ENCODE results near the gene STX12.
"Not testable (repeated sequence)": the region's sequence is repeated elsewhere in the genome, so short reads cannot be mapped to it uniquely, and the experiment has no call there.

STX12 gene

DNA sequence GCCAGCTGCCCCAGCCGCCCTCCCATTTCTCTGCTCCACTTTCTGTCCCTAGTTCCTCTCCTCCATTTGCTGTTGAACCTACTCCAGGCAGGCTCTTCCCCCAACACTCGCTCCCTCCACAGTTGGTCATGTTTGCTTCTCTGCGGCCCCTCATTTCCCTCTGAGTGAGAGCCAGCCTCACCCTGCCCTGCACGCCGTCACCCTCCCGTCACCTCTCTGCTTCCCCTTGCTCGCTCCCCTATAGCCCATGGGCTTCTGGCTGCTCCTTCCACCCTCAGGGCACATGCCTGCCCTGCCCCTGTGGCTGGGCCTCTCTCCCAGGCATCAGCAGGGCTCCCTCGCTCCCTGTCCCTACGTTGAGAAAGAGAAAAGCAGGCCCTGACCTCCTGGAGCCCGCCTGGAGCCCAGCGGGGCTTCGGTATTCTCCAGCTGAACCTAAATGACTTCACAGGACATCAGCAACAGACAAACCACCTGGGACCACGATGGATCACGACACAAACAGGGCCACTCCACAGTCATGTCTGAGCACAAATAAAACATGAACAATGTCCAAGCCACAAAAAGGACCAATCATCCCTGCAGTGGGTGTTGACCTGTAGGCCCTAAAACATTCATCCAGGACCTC lies 86.0 kb downstream of the STX12 start:
- H3K27me3 Mint-ChIP-seq: peaks cover 4% of the 10 kb centered on the region
- CTCF ChIA-PET: interaction anchor here (0.7 to 2.3 kb wide), 5 partner anchors 17 to 350 kb away, joined by 3 to 7 read pairs (median 5); no protein-coding TSS in a partner anchor
- no peak overlapping the region for H3K27ac Mint-ChIP-seq

DNA sequence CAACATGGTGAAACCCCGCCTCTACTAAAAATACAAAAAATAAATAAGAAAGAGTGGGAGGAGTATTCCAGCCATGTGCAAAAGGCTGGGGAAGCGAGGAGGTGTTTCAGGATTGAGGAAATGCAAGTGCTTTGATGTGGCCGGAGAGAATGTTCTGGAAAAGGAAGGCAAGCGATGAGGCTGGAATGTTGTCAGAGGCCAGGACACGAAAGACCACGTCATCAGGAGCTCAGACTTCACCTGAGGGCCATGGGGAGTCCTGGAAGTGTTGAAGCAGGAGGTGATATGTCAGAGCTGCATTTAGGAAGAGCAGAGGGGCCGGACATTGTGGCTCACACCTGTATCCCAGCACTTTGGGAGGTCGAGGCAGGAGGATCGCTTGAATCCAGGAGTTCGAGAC lies 88.4 kb downstream of the STX12 start:
- H3K27ac Mint-ChIP-seq: no peak overlapping the region
- CTCF ChIA-PET: interaction anchor here (1.3 kb wide), 1 partner anchor 16 kb away, joined by 3 read pairs; no protein-coding TSS in a partner anchor
- H3K4me3 Mint-ChIP-seq: no peak overlapping the region
- no peaks in the 10 kb centered on the region for H3K36me3 Mint-ChIP-seq
- no peak for DNase-seq
- peaks cover 4% of the 10 kb centered on the region for H3K27me3 Mint-ChIP-seq
- H3K4me1 Mint-ChIP-seq: peaks cover 43% of the 10 kb centered on the region
- no peaks in the 10 kb centered on the region for H3K9me3 Mint-ChIP-seq

More for the DNA sequence above, 86.0 kb downstream of the STX12 start:
- H3K4me1 Mint-ChIP-seq: peaks cover 24% of the 10 kb centered on the region
- no peaks in the 10 kb centered on the region for H3K9me3 Mint-ChIP-seq
- no peak overlapping the region for H3K4me3 Mint-ChIP-seq
- no peak for DNase-seq
- H3K36me3 Mint-ChIP-seq: no peaks in the 10 kb centered on the region

DNA sequence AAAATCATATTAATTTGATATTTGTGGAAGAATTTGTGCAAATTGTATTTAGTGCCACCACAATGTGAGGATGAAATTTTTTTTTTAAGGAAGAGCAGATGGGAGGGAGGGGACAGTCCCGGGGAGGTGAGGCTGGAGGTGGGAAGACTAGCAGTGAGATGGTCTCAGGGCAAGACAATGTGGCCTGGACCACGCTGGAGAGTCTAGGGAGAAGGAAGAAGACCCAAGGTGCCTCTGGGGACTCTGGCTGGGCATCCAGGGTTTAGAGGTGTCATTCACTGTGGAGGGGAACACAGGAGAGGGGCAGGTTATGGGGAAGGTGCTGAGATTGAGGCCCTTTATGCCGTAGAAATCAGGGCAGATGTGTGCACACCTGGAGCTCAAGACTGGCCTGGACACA lies 89.0 kb downstream of the STX12 start:
- Mint-ChIP-seq H3K4me1 (peaks cover 45% of the 10 kb centered on the region), H3K27ac (no peak overlapping the region), H3K36me3 (no peaks in the 10 kb centered on the region), H3K4me3 (no peak overlapping the region), H3K9me3 (no peaks in the 10 kb centered on the region), H3K27me3 (peaks cover 4% of the 10 kb centered on the region)
- no peak for DNase-seq
- CTCF ChIA-PET: interaction anchor here (0.6 kb wide), 1 partner anchor 370 kb away, joined by 3 read pairs; no protein-coding TSS in a partner anchor

DNA sequence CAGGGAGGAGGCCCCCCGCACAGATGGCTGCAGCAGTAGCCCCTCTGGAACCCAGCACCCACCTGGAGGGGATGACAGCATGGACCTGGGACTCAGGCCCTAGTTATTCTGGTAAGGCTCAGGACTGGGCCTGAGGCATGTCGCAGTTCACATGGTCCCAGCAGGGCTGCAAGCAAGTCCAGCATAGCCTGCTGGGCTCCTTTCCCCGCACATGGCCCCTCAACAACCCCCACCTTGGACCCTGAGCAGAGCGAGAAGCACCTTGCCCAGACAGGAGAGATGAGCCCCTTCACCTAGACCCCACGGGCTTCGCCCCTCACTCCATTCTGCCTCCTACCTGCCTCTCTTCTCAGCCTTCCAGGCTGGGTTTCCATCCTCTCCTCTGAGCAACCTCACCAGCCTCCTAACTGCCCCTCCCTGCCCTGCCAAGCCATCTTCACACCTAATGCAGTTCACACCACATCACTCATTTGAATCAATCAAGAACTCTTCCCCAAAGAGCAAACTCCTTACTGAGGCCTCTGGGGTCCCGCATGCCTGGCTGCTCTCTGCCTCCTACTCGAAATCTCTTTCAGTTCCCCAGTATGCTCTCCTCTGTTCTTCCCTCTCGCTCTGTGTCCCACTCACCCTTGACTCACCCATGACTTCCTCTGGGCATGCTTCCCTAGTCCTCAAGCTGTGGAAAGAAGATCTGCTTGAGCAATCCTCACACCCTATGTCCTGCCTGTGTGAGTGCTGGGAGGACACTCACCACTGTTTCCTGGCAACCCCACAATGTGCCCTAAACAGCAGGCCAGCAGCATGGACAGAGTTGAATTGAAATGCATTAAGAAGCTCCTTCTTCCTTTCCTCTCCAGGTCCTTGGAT lies 89.9 kb downstream of the STX12 start:
- Mint-ChIP-seq H3K4me3 (no peak overlapping the region), H3K4me1 (peaks cover 51% of the 10 kb centered on the region), H3K36me3 (no peaks in the 10 kb centered on the region), H3K9me3 (no peaks in the 10 kb centered on the region), H3K27me3 (peaks cover 4% of the 10 kb centered on the region), H3K27ac (peak overlapping the region; percentile 62)
- CTCF ChIA-PET: interaction anchor here (0.6 to 1.3 kb wide), 3 partner anchors 81 to 369 kb away, joined by 3 read pairs; partner anchors contain the start of gene EYA3
- DNase-seq: no peak

DNA sequence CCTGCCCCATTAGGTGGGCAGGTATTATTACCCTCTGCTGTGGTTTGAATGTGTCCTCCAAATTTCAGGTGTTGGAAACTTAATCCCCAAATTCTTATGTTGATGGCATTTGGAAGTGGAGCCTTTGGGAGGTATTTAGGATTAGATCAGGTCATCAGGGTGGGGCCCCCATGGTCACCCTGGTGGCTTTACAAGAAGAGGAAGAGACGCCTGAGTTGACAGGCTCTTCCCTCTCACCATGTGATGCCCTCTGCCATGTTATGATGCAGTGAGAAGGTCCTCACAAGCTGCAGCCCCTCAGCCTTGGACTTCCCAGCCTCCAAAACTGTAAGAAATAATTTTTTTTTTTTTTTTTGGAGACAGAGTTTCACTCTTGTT lies 90.5 kb downstream of the STX12 start:
- Mint-ChIP-seq H3K4me3 (no peak overlapping the region), H3K9me3 (no peaks in the 10 kb centered on the region), H3K4me1 (peaks cover 52% of the 10 kb centered on the region), H3K36me3 (no peaks in the 10 kb centered on the region), H3K27me3 (peaks cover 4% of the 10 kb centered on the region), H3K27ac (no peak overlapping the region)
- CTCF ChIA-PET: interaction anchor here (0.6 to 1.3 kb wide), 3 partner anchors 28 to 224 kb away, joined by 3 read pairs; partner anchors contain the start of gene EYA3
- no peak for DNase-seq

DNA sequence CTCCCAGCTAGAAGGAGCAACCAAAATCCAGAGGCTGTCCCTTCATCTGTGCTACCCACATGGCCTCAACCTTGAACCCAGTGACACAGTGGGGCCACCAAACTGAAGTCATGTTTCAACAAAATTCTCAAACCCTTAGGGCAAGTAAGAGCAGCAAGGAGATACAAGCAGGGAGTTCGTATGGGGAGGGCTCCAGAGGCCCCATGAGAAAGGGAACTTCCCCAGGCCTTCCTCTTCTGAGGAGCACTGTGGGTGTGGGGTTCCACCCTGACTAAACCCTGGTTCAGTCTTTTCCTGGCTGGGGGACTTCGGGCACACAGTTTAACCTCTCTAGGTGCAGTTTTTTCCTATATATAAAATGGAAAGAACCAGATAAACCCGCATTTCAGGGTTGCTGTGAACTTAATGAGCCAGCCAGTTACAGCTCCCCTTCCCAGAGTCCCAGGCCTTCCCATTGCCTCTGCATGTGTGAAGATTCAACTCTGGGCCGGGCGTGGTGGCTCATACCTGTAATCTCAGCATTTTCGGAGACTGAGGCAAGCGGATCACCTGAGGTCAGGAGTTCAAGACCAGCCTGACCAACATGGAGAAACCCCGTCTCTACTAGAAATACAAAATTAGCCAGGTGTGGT lies 91.4 kb downstream of the STX12 start:
- DNase-seq: no peak

DNA sequence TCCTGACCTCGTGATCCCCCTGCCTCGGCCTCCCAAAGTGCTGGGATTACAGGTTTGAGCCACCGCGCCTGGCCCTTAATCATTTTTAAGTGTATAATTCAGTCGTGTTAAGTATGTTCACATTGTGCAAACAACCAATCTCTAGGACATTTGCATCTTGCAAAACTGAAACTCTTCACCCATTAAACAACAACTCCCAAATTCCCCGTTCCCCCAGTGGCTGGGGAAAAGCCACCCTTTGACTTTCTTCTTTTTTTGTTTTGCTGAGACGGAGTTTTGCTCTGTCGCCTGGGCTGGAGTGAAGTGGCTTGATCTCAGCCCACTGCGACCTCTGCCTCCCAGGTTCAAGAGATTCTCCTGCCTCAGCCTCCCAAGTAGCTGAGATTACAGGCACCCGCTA lies 92.8 kb downstream of the STX12 start:
- Mint-ChIP-seq H3K4me1 (peaks cover 61% of the 10 kb centered on the region), H3K9me3 (no peaks in the 10 kb centered on the region), H3K27me3 (peaks cover 4% of the 10 kb centered on the region), H3K27ac (no peak overlapping the region), H3K4me3 (no peak overlapping the region), H3K36me3 (no peaks in the 10 kb centered on the region)
- CTCF ChIA-PET: interaction anchor here (0.5 kb wide), 1 partner anchor 48 kb away, joined by 3 read pairs; no protein-coding TSS in a partner anchor
- no peak for DNase-seq

More for the DNA sequence above, 91.4 kb downstream of the STX12 start:
- H3K27me3 Mint-ChIP-seq: peaks cover 4% of the 10 kb centered on the region
- H3K9me3 Mint-ChIP-seq: no peaks in the 10 kb centered on the region
- H3K4me3 Mint-ChIP-seq: no peak overlapping the region
- H3K4me1 Mint-ChIP-seq: peaks cover 55% of the 10 kb centered on the region
- CTCF ChIA-PET: interaction anchor here (0.6 to 1.3 kb wide), 4 partner anchors 19 to 547 kb away, joined by 3 read pairs; partner anchors contain the start of gene EYA3
- H3K27ac Mint-ChIP-seq: peak overlapping the region; percentile 94
- no peaks in the 10 kb centered on the region for H3K36me3 Mint-ChIP-seq

DNA sequence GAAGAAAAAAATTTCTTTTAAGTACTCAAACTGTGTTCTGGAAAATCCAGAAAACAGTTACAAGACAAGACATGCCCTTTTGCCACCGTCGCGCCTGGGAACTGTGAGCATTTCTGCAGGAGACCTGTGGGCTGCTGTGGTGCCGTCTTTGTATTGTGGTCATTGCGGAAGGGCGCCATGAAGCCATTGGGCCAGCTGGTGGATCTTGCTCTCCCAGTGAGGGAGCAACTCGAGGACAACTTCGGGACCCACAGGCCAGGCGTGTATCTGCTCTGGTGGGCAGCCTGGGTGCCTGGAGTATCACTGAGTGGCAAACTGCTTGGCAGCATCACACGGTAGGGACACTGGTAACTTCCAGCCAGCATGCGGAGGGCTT lies 95.5 kb downstream of the STX12 start:
- Mint-ChIP-seq H3K4me1 (peaks cover 62% of the 10 kb centered on the region), H3K27ac (peak overlapping the region; percentile 97)
- CTCF ChIA-PET: interaction anchor here (1.1 kb wide), 1 partner anchor 12 kb away, joined by 3 read pairs; no protein-coding TSS in a partner anchor

DNA sequence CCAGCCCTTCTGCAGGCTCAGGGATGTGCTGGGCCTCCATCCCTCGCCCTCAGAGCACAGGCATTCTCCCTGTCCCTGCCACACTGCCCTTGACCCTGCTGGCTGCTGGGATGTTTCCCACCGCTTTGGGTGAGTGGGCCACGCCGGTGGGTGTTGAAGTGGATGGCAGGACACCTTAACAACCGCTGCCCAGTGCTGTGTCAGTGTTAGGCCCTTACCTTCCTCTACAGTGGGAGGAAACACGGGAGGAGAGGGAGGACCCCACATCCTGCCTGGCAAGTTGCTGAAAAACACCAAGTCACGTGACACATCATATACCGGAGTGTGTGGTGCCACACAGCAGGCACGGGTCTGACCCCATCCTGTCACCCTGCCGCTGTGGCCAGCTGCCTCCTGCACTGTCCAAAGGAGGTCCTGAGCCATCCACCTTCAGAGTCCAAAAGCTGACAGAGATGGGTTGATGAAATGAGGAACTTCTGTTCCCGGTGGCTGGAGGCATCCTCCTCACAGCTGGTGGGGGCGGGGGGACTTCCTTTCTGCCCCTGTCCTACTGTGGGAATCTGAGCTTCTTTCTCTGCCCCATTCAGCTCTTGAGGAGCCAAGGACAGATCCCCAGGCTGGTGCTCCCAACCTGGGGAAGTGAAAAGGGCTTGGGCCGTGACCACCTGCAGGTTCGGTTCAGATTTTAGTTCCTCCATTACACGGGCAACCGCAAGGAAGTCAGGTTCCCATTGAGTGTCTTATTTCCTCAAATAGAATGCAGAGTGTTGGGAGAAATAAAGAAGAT lies 96.1 kb downstream of the STX12 start:
- H3K27me3 Mint-ChIP-seq: no peaks in the 10 kb centered on the region
- CTCF ChIA-PET: interaction anchor here (1.1 kb wide), 1 partner anchor 12 kb away, joined by 3 read pairs; no protein-coding TSS in a partner anchor
- peak overlapping the region; percentile 65 for H3K4me3 Mint-ChIP-seq
- peaks cover 64% of the 10 kb centered on the region for H3K4me1 Mint-ChIP-seq
- H3K27ac Mint-ChIP-seq: peak overlapping the region; percentile 97
- H3K36me3 Mint-ChIP-seq: peaks cover 6% of the 10 kb centered on the region
- DNase-seq: peak; percentile 82
- no peaks in the 10 kb centered on the region for H3K9me3 Mint-ChIP-seq

More for the DNA sequence above, 95.5 kb downstream of the STX12 start:
- DNase-seq: peak; percentile 32
- Mint-ChIP-seq H3K4me3 (peak overlapping the region; percentile 65), H3K36me3 (peaks cover 6% of the 10 kb centered on the region), H3K27me3 (no peaks in the 10 kb centered on the region), H3K9me3 (no peaks in the 10 kb centered on the region)

DNA sequence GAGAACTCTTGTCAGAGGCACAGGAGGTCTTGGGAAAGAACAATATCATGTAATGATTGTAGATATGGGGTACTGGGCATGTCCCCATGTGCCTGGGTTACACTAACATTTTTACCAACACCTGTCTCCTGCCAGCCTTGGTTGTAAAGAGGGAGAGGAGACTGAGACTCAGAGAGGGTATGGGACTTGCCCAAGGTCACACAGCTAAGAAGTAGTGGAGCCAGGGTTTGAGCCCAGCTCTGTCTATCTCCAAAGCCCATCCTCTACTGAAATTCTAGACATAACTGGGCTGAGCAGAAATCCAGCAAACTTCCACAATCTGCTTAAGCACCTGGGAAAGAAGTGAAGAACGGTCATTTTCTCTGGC lies 96.7 kb downstream of the STX12 start:
- Mint-ChIP-seq H3K9me3 (no peaks in the 10 kb centered on the region), H3K4me1 (peaks cover 62% of the 10 kb centered on the region), H3K27ac (peak overlapping the region; percentile 97), H3K4me3 (peak overlapping the region; percentile 65), H3K36me3 (peaks cover 6% of the 10 kb centered on the region), H3K27me3 (no peaks in the 10 kb centered on the region)
- CTCF ChIA-PET: interaction anchor here (1.1 kb wide), 1 partner anchor 13 kb away, joined by 3 read pairs; no protein-coding TSS in a partner anchor
- no peak for DNase-seq

DNA sequence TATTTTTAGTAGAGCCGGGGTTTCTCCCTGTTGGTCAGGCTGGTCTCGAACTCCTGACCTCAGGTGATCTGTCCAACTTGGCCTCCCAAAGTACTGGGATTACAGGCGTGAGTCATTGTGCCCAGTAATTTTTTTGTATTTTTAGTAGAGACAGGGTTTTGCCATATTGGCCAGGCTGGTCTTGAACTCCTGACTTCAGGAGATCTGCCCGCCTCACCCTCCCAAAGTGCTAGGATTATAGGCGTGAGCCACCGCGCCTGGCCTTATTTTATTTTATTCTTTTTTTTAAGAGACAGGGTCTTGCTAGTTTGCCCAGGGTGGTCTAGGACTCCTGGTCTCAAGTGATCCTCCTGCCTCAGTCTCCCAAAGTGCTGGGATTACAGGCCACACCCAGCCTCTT lies 98.1 kb downstream of the STX12 start:
- peak overlapping the region; percentile 21 for H3K4me3 Mint-ChIP-seq
- peaks cover 60% of the 10 kb centered on the region for H3K4me1 Mint-ChIP-seq
- CTCF ChIA-PET, H3K9me3 Mint-ChIP-seq, H3K27me3 Mint-ChIP-seq, DNase-seq, H3K36me3 Mint-ChIP-seq: not testable (repeated sequence)
- peak overlapping the region; percentile 49 for H3K27ac Mint-ChIP-seq

DNA sequence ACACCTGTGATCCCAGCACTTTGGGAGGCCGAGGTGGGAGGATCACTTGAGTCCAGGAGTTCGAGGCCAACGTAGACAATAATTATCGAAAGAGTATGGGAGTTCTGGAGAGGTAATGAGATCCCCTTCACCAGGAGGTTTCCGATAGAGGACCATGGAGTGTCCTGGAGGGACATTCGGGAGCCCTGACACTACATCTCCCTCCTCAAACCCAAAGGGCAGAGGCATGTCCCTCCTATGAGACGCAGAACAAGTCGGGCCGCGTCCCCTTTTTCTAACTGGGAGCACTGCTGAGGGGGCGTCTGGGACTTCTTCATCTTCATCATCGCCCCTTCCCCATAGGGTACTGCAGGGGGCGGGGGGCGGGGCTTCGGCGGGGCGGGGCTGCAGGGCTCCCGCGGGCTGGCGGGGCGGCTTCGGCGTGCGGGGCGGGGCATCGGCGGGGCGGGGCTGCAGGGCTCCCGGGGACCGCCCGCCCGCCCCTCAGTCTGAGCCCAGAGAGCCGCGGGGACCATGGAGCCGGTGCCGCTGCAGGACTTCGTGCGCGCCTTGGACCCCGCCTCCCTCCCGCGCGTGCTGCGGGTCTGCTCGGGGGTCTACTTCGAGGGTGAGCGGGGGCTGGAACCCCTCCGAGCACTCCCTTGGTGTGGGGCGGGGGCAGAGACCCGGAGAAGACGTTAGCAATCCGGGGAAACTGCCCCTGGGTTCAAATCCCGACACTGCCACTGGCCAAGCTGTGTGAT lies 99.2 kb downstream of the STX12 start, which contains the start of gene THEMIS2:
TSS of gene THEMIS2 (plus strand) at position 486 of the 743 bp plus-strand sequence. CDS start at position 514, 28 bp downstream.
- Mint-ChIP-seq H3K36me3 (peaks cover 16% of the 10 kb centered on the region), H3K9me3 (no peaks in the 10 kb centered on the region), H3K27me3 (no peaks in the 10 kb centered on the region), H3K4me1 (peaks cover 62% of the 10 kb centered on the region), H3K4me3 (peak within 1 kb of the TSS; percentile 97), H3K27ac (peak within 1 kb of the TSS; percentile 87)
- DNase-seq: peak; percentile 86
- CTCF ChIA-PET: no interaction called here
